Activated T-cell treated with anti-CD3 and anti-CD28 coated beads for 1 hour (primary cell): ENCODE data around the gene NRG4.
"Not testable (repeated sequence)": the region's sequence is repeated elsewhere in the genome, so short reads cannot be mapped to it uniquely, and the experiment has no call there.

Experiments used
- DNase-seq: peaks from one replicate; pipeline ENCODE4 v3.0.0-alpha.2; 2020; ENCODE audit warnings: low read depth

The NRG4 gene

GRCh38 chr15:75925440-75925839, 86.8 kb downstream of the NRG4 start:
- DNase-seq = no peak

GRCh38 chr15:75924576-75924975, 87.6 kb downstream of the NRG4 start:
- no peak for DNase-seq

GRCh38 chr15:75923756-75924155, 88.5 kb downstream of the NRG4 start:
- no peak for DNase-seq

GRCh38 chr15:75921732-75922703, 90.2 kb downstream of the NRG4 start:
- DNase-seq = no peak

- DNase-seq = no peak
Measured at GRCh38 chr15:75920079-75920478, 92.1 kb downstream of the NRG4 start.

GRCh38 chr15:75918135-75918534, 94.1 kb downstream of the NRG4 start:
- no peak for DNase-seq

- DNase-seq = no peak
Measured at GRCh38 chr15:75916978-75917377, 95.2 kb downstream of the NRG4 start.

GRCh38 chr15:75910355-75910754, 101.9 kb downstream of the NRG4 start:
- DNase-seq = not testable (repeated sequence)

GRCh38 chr15:75905231-75905630, 107.0 kb downstream of the NRG4 start:
- no peak for DNase-seq

GRCh38 chr15:75903331-75904239, 108.6 kb downstream of the NRG4 start, which contains the start of gene FBXO22:
FBXO22 (plus strand) TSS chr15:75903878; CDS start chr15:75903964, 86 bp downstream.
- peak; percentile 78 for DNase-seq

GRCh38 chr15:75902129-75902557, 110.1 kb downstream of the NRG4 start:
- no peak for DNase-seq

GRCh38 chr15:75900577-75900976, 111.6 kb downstream of the NRG4 start:
- no peak for DNase-seq

GRCh38 chr15:75895731-75896130, 116.5 kb downstream of the NRG4 start:
- DNase-seq = no peak

- no peak for DNase-seq
Measured at GRCh38 chr15:75891895-75892294, 120.3 kb downstream of the NRG4 start.
